ENCODE data around the gene ELOF1. TPM values are rescaled to one million over a fixed set of nuclear protein-coding genes. Genes with fewer than 3 reads are reported as not detected.

Gene ELOF1
- polyA plus RNA-seq, 1 of the 3 experiments (the other 2 are of a cell fraction): 157 TPM

GRCh38 chr19:11550265-11550664, 8.8 kb downstream of the ELOF1 start (continued):
- TF ChIP-seq RXRA (IDR thresholded peaks at IDR 0.05; ENCODE audit: borderline replicate concordance, low read depth) (no peak), ELF1 (IDR thresholded peaks at IDR 0.05) (no peak), TEAD4 (IDR thresholded peaks at IDR 0.05; ENCODE audit: borderline replicate concordance, insufficient read depth) (no peak), SMC3 (IDR thresholded peaks at IDR 0.05; ENCODE audit: low read depth, low read length) (no peak), RAD21 (IDR thresholded peaks at IDR 0.05; ENCODE audit: low read length) (no peak)

- 80% methylated on average over 3 of the region's 24 CpGs for WGBS (ENCODE audit: low lambda C conversion rate)
- Histone ChIP-seq H3K27me3 (ENCODE audit: insufficient read depth) (no peaks in the 10 kb centered on the region), H2AFZ (ENCODE audit: low read depth) (no peak overlapping the region), H3K9ac (no peak overlapping the region), H3K9me2 (no peaks in the 10 kb centered on the region), H3F3A (replicated peaks; ENCODE audit: insufficient read depth) (no peaks in the 10 kb centered on the region), H3K4me3 (ENCODE audit: low read depth in 2 of 2, low read length in 1 of 2) (no peak overlapping the region), H3K9me3 (no peaks in the 10 kb centered on the region), H4K20me1 (ENCODE audit: insufficient read depth) (no peaks in the 10 kb centered on the region), H3K4me2 (no peak overlapping the region), H3K27ac (ENCODE audit: low read depth in 2 of 2, low read length in 1 of 2) (no peak overlapping the region), H3K36me3 (replicated peaks in 1 of 2; ENCODE audit: control insufficient read depth in 1 of 2, insufficient read depth in 2 of 2, low read length in 1 of 2) (peaks cover 0 to 21% of the 10 kb centered on the region in 2 experiments), H3K79me2 (ENCODE audit: insufficient read depth) (0 out of 2 replicates have a peak, but pooled peaks cover 4% of the 10 kb centered on the region), H3K4me1 (ENCODE audit: control insufficient read depth in 1 of 2, insufficient read depth in 2 of 2, low read depth in 1 of 2, low read length in 1 of 2) (no peaks in the 10 kb centered on the region)
- no peak for DNase-seq
- ChIA-PET POLR2A (no interaction called here), CTCF (interaction anchor here (2.0 kb wide), 1 partner anchor 13 kb away, joined by 6 read pairs; no protein-coding TSS in a partner anchor)
- TF ChIP-seq CHD2 (IDR thresholded peaks at IDR 0.05; ENCODE audit: low read length, partially characterized antibody): no peak
- TF ChIP-seq MEF2A (IDR thresholded peaks at IDR 0.05; ENCODE audit: borderline replicate concordance, low read depth): no peak
- no peak for TF ChIP-seq CTCF (IDR thresholded peaks at IDR 0.05)
- TF ChIP-seq TCF12 (IDR thresholded peaks at IDR 0.05): no peak
- no peak for TF ChIP-seq MXI1 (IDR thresholded peaks at IDR 0.05; ENCODE audit: low read depth, low read length)
- TF ChIP-seq TEAD4 (IDR thresholded peaks at IDR 0.05; ENCODE audit: borderline replicate concordance, insufficient read depth): no peak
- TF ChIP-seq RFX5 (IDR thresholded peaks at IDR 0.05; ENCODE audit: low read length): no peak
- TF ChIP-seq SIN3A (IDR thresholded peaks at IDR 0.05; ENCODE audit: borderline replicate concordance, low read depth, low read length): no peak
- TF ChIP-seq, protein P1, sequence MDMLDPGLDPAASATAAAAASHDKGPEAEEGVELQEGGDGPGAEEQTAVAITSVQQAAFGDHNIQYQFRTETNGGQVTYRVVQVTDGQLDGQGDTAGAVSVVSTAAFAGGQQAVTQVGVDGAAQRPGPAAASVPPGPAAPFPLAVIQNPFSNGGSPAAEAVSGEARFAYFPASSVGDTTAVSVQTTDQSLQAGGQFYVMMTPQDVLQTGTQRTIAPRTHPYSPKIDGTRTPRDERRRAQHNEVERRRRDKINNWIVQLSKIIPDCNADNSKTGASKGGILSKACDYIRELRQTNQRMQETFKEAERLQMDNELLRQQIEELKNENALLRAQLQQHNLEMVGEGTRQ (IDR thresholded peaks at IDR 0.05; ENCODE audit: borderline replicate concordance, low read depth, low read length): no peak
- TF ChIP-seq FOSL2 (IDR thresholded peaks at IDR 0.05; ENCODE audit: borderline replicate concordance, low read depth): no peak
- no peak for TF ChIP-seq FOXJ3 (CRISPR knock-in tag; IDR thresholded peaks at IDR 0.05)
- TF ChIP-seq, protein P2, sequence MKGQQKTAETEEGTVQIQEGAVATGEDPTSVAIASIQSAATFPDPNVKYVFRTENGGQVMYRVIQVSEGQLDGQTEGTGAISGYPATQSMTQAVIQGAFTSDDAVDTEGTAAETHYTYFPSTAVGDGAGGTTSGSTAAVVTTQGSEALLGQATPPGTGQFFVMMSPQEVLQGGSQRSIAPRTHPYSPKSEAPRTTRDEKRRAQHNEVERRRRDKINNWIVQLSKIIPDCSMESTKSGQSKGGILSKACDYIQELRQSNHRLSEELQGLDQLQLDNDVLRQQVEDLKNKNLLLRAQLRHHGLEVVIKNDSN (IDR thresholded peaks at IDR 0.05; ENCODE audit: borderline replicate concordance, low read depth): no peak
- no peak for TF ChIP-seq RXRA (IDR thresholded peaks at IDR 0.05; ENCODE audit: borderline replicate concordance, low read depth)
Measured at GRCh38 chr19:11549386-11549953, 9.6 kb downstream of the ELOF1 start.

All from SK-N-SH (cell line).